Fibroblast of skin of abdomen (primary cell): Measurements from ENCODE around the gene ARFGEF2. TPM values are rescaled to one million over a fixed set of nuclear protein-coding genes. Genes with fewer than 3 reads are reported as not detected.
A peak's percentile ranks its signal among the peaks of the same experiment; 100 is the strongest.
"Not testable (repeated sequence)": the region's sequence is repeated elsewhere in the genome, so short reads cannot be mapped to it uniquely, and the experiment has no call there.

Experiments
- DNase-seq: peaks from one replicate; pipeline ENCODE4 v3.0.0-alpha.2; 2013
- polyA plus RNA-seq, 2 experiments: library from polyadenylated mRNA; unstranded; fragments of 120-200 nt; gene quantifications; one replicate each; pipeline ENCODE4 v1.2.1, GENCODE V29; 2013; ENCODE audit not compliant: insufficient read length in 2 of 2

Gene ARFGEF2
- polyA plus RNA-seq (2013, experiment 1 of 2; ENCODE audit: insufficient read length) = 14.3 TPM
- polyA plus RNA-seq (2013, experiment 2 of 2; ENCODE audit: insufficient read length) = 13.6 TPM

DNA sequence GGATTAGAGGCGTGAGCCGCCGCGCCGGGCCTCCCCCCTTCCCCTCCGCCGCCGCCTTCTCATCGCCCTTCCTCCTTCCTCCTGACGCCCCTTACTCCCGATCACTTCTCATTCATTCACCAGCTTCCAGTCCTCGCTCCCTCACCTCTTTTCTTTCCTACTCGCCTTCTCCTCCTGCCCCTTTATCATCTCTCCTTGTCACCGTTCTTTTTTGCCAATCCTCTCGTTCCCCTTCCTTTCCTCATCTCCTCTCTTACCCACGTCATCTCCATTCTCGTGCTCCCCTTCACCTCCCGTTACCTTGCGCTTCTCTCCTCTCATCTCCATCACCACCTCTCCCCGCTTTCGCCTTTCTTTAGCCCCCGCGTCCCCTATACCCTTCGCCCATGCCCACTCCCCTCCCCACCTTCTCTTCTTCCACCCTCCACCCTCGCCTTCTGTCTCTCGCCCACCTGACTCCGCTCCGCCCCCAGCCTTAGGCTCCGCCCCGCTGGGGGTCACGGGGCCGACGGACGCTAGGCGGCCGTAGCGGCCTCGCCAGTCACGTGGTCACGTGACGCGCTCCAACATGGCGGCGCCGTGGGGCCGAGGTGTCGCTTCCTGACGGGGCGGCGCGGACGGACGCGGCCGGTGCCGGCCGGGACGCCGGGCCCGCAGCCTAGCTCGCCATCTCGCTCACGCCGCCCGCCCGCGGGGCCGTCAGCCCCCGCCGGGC lies at the start of gene ARFGEF2:
Gene ARFGEF2 (plus strand): TSS at position 544 of the 715 bp plus-strand sequence. CDS start 179 bp downstream, outside the sequence.
- DNase-seq = peak; percentile 88

DNA sequence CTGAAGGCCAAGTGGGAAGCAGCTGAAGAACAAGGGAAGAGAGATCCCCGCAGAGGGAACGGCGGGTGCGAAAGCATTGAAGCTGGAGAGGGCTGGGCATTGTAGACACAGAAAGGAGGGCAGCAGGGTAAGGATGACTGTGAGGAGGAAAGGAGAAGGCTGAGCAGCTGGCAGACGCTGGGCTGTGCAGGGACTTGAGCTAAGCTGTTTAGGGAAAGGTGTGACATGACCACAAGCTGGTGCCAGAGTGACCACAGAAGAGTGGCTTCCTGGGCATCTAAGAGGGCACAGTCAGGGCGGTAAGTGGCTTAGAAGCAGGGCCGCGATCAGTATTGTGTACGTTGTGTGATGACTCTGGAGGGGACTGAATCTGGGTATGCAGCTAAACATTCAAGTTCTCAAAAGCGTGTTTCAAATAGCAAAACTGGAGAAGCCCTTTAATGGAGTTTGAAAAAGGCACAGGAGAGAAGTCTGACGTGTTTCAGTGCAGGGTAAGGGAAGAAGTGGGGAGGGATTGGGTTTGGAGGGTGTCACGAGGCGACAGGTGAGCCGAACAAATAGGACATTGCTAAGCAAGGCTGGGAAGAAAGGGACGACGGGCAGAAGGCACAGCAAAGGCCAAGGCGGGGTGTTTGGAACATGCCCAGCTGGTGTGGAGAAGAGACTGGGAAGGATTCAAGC lies 46.1 kb upstream of the ARFGEF2 start:
- DNase-seq = no peak

DNA sequence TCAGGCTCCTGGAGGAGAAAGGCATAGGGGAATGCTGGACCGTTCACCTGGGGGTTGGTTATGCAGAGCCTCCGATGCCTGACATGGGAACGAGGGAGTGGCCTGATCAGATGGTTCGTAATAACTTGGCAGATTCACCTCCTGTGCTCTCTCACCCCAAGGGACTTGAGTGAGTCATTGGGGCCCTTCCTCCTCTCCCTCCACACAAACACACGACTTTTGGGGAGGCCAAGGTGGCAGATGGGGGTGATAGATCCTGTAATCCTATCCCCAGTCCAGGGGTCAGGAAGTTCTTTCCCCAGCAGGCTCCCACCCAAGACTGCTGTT lies 45.6 kb upstream of the ARFGEF2 start:
- DNase-seq = peak; percentile 12

DNA sequence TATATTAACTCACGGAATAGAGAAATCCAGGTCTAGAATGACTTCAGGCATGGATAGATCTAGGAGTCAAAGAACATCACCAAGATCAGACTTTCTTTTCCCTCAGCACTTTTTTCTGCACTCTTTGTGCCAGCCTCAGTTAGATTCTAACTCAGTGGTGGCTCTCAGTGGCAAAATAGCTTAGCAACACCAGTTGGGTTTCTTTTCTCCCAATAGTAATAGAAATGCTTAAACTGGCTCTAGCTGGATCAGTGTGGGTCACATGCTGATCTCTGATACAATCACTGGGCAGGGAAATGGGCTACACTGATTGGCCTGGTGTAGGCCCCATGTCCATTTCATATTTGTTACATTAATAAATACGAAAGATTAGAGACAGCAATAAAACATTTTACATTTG lies 44.2 kb upstream of the ARFGEF2 start:
- no peak for DNase-seq

DNA sequence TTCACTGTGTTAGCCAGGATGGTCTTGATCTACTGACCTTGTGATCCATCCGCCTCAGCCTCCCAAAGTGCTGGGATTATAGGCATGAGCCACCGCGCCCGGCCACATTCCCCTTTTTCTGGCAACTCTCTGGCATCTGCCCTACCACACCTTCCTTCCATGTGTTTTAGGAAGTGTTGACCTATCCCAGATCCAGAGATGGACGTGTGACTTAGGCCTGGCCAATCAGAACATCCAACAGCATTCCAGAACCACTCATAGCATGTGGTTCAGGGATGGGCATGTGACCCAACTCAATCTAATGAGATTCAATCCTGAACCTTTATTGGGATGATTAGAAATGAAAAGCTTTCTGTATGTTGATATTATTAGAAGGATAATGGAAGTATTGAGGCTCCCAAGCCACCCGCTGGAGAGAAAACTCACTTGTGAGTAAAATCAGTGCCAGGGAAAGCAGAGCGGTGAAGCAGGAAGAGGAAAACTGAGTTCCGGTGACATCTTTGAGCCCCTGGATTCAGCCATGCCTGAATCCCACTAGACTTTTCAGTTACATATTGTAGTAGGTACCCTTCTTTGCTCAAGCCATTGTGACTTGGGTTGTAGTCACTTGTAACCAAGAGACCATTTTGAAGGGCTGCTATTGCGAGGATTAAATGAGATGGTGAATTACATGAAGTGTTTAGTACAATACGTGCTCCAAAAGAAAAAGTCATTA lies 42.8 kb upstream of the ARFGEF2 start:
- no peak for DNase-seq

DNA sequence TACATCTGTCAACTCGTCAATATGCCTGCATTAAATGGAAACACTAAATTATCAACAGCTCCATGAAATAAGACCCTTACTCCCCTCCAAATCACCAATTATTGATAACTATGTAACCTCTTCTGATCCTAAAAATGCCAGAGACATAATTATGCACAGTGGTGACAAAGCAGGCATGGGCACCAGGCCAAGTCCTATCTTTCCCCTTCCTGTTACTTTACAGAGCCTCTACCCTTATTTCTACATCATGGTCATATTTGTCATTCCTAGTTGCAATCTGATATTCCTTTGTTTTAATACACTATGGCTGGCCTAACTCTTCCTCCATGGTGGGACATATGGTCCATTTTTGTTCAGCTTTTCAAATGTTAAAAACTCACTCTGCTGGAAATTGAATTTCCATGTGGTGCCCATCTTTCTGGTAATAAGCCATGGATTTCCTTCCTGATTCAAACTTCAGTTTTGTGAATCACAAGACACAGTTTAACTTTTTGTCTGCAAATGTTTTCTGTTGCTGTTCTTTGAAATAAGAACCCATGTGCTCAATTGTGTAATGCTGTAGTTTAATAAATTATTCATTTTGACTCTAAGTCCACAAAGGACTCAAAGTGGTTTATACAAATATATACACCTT lies 41.8 kb upstream of the ARFGEF2 start:
- DNase-seq = peak; percentile 16

DNA sequence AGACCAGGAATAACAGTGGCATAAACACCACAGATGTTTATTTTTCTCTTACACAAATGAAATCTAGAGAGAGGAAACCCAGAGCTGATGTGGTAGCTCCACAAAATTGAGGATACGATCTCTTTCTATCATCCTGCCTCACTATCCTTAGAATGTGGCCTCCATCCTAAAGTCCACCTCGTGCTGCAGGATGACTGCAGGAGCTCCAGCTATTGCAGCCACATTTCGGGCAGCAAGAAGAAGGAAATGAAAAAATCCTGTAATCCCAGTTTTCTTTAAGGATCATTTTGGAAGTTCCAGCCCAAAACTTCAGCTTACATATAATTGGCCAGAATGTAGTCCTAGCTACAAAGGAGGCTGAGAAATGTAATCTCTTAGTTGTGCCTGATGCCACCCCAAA lies 41.2 kb upstream of the ARFGEF2 start:
- DNase-seq = no peak

DNA sequence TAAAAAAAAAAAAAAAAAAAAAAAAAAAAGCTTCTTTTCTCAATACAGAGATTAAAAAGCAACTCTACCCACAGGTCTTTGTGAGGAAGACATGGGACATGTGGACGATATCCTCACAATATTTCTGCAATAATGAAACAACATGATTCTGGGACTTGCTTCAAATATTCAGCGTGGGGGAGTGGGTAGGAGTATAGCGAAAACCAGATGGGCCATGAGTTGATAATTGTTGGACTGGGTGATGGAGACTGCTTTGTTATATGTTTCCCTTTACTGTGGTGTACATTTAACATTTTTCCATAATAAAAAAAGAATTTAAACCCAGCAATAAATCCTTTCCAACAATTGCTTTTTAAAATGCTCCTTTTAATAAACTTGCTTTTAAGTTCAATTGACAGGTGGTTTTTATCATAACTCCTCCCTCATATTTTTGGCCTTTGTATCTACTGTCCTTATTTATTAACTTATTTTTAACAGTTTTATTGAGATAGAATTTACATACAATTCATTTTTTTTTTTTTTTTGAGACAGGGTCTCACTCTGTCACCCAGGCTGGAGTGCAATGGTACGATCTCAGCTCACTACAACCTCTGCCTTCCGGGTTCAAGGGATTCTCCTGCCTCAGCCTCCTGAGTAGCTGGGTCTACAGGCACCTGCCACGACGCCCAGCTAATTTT lies 40.4 kb upstream of the ARFGEF2 start:
- no peak for DNase-seq

DNA sequence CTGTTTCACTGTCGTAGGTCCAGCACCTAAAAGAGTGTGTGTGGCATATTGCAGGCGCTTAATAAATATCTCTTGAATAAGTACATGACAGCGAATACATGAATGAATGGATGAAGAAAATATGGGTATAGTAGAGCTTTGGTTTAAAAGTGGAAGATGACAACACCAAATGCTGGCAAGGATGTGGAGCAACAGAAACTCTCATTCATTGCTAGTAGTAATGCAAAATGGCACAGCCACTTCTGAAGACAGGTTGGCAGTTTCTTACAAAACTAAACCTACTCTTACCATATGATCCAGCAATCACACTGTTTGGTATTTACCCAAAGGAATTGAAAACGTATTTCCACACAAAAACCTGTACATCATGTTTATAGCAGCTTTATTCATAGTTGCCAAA lies 36.3 kb upstream of the ARFGEF2 start:
- DNase-seq = no peak

DNA sequence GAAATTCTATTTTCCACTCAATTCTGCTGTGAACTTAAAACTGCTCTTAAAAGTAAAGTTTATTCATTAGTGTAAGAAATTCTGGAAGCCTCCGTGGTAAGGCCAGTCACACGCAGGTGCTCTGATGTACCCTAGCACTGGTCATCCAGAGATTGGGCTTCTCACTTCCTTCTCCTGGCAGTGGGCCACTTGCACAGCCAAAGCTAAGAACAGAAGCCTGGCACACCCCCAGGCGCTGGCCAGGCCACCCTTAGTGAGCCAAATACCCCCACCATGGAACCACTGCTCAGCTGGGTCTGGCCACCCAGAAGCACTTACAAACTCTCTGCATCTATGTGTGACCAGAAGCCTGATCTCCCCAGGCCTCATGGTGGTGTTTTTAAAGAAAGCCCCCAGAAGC lies 35.3 kb upstream of the ARFGEF2 start:
- DNase-seq = no peak

DNA sequence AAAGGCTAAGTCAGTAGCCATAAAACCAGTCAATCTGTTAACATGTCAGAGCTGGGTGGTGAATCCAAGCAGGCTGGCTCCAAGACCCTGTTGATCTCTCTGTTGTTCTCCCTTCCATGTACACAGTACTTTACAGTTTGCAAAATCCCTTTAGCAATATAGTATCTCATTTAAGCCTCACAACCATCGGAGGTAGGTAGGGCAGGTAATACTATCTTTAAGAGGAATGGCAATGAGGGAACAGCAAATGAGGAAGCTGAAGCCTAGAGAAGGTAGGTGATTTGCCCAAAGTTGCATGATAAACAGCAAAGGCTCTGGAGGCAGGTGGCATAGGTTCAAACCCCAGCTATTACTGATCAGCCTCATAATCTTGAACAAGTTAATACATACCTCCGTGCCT lies 34.7 kb upstream of the ARFGEF2 start:
- no peak for DNase-seq

DNA sequence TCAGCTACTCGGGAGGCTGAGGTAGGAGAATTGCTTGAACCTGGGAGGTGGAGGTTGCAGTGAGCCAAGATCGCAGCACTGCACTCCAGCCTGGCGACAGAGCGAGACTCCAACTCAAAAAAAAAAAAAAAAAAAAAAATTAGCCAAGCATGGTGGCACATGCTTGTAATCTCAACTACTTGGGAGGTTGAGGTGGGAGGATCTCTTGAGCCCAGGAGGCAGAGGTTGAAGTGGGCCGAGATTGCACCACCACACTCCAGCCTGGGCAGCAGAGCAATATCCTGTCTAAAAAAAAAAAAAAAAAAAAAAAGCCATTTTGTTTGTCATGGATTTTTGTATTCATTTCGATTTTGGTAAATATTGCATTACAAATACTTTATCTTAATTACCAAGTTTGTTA lies 33.0 kb upstream of the ARFGEF2 start:
- DNase-seq = not testable (repeated sequence)

DNA sequence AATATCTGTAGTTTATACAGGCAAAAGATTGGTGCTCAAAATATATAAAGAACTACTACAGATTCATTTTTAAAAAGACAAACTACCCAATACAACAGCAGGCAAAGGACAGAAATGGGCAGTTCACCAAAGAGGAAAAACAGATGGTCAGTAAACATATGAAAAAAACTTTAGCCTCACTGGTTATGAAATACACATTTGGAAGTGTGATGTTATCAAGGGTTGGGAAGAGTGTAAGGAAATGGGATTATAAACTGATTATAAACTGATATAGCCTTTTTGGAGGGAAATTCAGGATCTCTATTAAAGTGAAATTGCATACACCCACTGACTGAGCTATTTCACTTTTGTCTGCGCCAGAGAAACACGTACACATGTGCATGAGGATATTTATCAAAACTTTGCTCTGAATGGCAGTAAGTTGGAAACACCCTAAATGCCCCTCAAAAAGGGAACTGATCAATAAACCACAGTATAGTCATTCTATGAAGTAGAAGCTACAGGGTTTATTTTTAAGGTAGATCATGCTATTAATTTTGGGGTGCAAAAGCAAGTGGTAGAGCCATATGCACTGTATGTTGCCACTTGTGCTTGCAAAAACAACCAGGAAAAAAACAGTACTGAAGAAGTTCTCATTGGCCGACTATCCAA lies 32.2 kb upstream of the ARFGEF2 start:
- DNase-seq = no peak

DNA sequence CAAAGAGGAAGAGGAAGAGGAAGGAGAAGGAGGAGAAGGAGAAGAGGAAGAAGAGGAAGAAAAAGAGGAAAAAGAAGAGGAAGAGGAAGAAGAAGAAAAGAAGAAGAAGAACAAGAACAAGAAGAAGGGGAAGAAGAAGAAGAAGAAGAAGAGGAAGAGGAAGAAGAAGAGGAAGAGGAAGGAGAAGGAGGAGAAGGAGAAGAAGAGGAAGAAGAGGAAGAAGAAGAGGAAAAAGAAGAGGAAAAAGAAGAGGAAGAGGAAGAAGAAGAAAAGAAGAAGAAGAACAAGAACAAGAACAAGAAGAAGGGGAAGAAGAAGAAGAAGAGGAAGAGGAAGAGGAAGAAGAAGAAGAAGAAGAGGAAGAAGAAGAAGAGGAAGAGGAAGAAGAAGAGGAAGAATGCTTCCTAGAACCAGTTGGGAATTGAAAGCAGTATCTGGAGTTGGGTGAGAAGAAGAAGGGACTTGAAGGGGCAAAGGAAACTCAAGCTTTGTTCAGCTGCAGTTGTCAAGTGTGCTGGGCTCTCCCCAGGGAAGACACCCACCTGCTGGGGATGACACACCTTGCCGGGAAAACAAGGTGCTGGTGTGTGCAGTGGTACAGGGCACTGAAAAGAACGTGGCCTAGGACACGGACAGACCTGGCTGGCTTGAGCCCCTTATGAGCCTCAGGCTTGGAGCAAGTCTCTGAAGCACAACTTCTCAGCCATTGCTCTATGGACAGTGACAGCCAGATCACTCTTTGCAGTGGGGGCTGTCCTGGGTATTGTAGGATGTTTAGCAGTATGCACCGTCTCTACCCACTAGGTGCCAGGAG lies 30.1 kb upstream of the ARFGEF2 start:
- DNase-seq = no peak

DNA sequence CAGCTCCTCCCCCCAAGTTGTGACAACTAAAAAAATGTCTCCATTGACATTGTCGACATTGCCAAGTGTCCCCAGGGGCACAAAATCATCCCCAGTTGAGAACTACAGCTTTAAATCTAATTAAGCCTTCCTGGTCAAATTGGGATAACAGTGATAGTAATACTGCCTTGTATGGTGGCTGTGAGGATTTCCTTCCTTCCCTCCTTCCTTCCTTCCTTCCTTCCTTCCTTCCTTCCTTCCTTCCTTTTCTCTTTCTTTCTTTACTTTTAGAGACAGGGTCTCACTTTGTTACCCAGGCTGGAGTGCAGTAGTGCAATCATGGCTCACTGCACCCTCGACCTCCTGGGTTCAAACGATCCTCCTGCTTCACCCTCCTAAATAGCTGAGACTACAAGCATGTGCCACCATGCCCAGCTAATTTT lies 29.5 kb upstream of the ARFGEF2 start:
- no peak for DNase-seq

DNA sequence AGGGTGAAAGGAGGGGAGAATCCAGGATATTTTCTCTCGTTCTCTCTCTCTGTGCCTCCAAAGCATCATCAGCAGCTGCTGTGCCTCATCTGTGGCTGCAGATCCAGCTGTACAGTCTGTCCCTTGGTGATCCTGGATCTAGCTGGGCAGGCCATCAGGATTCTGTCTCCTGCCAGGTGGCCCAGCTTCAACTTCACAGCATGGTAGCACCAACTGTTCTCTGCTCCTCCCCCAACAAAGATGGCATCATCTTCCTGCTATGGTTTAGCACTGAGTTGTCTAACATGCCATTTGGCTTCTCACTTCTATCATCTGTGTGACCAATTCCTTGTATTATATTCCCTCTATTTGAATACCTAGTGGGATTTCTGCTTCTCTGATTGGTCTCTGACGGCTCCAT lies 28.6 kb upstream of the ARFGEF2 start:
- no peak for DNase-seq

DNA sequence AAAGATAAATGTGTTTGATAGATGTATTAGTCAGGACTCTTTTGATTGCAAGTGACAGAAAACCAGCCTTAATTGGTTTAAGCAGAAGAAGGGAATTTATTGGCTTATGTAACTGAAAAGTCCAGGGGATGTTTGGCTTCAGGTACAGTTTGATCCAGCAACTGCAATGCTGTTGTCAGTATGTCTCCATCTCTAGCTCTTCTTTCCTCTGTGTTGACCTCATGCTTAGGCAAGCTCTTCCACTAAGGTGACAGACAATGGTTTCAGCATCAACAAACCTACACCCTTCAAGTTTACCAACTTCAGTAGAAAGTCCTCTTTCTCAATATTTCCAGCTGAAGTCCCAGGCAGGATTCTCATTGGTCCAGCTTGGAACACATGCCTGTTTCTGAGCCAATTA lies 28.1 kb upstream of the ARFGEF2 start:
- DNase-seq = no peak

DNA sequence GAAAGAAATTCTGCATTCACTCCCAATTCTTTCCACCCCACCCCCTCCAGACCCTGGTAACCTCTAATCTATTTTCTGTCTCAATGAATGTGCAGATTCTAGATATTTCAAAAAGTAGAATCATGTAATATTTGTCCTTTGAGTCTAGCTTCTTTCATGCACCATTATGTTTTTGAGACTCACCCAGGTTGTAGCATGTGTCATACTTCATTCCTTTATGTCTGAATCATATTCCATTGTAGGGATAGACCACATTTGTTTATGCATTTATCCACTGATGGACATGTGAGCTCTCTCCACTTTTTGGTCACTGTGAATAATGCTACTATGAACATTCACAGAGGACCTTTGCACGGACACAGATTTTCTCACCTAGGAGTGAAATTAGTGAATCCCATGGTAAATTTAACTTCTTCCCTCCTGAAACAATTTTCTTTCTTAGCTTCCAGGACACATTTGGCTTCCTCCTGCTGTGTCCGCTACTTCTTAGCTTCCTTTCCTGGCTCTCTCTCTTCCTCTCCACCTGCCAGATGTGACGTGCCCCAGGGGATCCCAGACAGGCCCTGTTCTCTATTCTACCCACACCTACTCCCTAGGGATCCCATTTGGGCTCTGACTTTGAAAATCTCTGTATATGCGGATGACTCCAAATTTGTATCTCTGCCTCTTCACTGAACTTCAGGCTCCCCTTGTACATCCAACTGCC lies 24.1 kb upstream of the ARFGEF2 start:
- peak; percentile 85 for DNase-seq

DNA sequence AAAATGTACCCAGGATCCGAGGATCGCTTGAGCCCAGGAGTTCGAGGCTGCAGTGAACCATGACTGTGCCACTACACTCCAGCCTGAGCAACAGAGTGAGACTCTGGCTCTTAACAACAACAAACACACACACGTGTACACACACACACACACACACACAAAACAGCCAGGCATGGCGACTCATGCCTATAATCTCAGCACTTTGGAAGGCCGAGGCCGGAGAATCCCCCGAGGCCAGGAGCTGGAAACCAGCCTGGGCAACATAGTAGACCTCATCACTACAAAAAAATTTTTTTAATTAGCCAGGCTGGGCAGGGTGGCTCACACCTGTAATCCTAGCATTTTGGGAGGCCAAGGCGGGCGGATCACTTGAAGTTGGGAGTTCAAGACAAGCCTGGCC lies 23.3 kb upstream of the ARFGEF2 start:
- DNase-seq = peak; percentile 44

DNA sequence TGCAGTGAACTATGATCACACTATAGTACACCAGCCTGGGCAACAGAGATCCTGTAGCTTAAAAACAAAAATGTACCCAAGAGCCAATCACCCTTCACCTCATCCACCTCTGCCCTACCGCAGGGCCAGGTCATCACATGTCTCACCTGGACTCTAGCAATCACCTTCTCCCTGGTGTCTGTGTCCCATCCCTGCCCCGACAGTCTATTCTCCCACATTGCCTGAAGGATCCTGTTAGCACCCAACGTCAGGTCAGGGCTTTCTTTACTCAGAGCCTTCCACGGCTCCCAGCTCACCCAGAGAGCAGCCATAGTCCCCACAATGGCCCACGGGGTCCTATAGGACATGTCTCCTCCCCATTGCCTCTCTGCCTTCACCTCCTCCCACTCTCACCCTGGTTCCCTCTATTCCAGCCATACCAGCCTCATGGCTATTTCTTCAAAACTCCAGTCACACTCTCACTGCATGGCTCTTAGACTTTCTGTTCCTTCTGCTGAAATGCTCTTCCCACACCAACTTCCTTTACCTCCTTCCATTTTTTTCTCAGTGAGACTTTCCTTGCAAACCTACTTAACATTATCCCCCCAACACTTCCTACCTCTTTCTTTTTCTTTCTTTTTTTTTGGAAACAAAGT lies 22.5 kb upstream of the ARFGEF2 start:
- no peak for DNase-seq
